ENCODE measurements around the gene ZNF423.
"Not testable (repeated sequence)": the region's sequence is repeated elsewhere in the genome, so short reads cannot be mapped to it uniquely, and the experiment has no call there.

The ZNF423 gene

GRCh38 chr16:49881890-49882289, 26.0 kb upstream of the ZNF423 start:
- no peaks in the 10 kb centered on the region for H3K36me3 Mint-ChIP-seq
- DNase-seq (ENCODE audit: low spot score in 2 of 2) (no peak), ATAC-seq (ENCODE audit: low read depth) (no peak)
- H3K27me3 Mint-ChIP-seq: peaks cover 23% of the 10 kb centered on the region
- H3K27ac Mint-ChIP-seq: no peak overlapping the region
- no peaks in the 10 kb centered on the region for H3K4me1 Mint-ChIP-seq
- no peaks in the 10 kb centered on the region for H3K9me3 Mint-ChIP-seq
- H3K4me3 Mint-ChIP-seq: no peak overlapping the region

GRCh38 chr16:49878540-49878939, 22.6 kb upstream of the ZNF423 start:
- not testable (repeated sequence) for DNase-seq (ENCODE audit: low spot score in 2 of 2); H3K4me3 Mint-ChIP-seq; ATAC-seq (ENCODE audit: low read depth); H3K4me1 Mint-ChIP-seq; H3K9me3 Mint-ChIP-seq; H3K27ac Mint-ChIP-seq; H3K36me3 Mint-ChIP-seq
- H3K27me3 Mint-ChIP-seq: peaks cover 21% of the 10 kb centered on the region

GRCh38 chr16:49876716-49877129, 20.8 kb upstream of the ZNF423 start:
- Mint-ChIP-seq H3K9me3 (no peaks in the 10 kb centered on the region), H3K4me1 (no peaks in the 10 kb centered on the region), H3K36me3 (no peaks in the 10 kb centered on the region), H3K27ac (no peak overlapping the region), H3K27me3 (peaks cover 19% of the 10 kb centered on the region), H3K4me3 (no peak overlapping the region)
- ATAC-seq (ENCODE audit: low read depth): no peak
- DNase-seq (ENCODE audit: low spot score in 2 of 2): no peak

- Mint-ChIP-seq H3K27me3 (peaks cover 17% of the 10 kb centered on the region), H3K27ac (no peak overlapping the region), H3K4me3 (no peak overlapping the region)
Measured at GRCh38 chr16:49875806-49876715, 20.1 kb upstream of the ZNF423 start.

GRCh38 chr16:49874613-49875237, 18.8 kb upstream of the ZNF423 start:
- Mint-ChIP-seq H3K4me1 (no peaks in the 10 kb centered on the region), H3K27me3 (peaks cover 14% of the 10 kb centered on the region), H3K27ac (no peak overlapping the region), H3K4me3 (no peak overlapping the region), H3K9me3 (no peaks in the 10 kb centered on the region), H3K36me3 (no peaks in the 10 kb centered on the region)
- DNase-seq (ENCODE audit: low spot score in 2 of 2): no peak
- no peak for ATAC-seq (ENCODE audit: low read depth)

More at GRCh38 chr16:49875806-49876715, 20.1 kb upstream of the ZNF423 start:
- Mint-ChIP-seq H3K9me3 (no peaks in the 10 kb centered on the region), H3K4me1 (no peaks in the 10 kb centered on the region), H3K36me3 (no peaks in the 10 kb centered on the region)
- DNase-seq (ENCODE audit: low spot score in 2 of 2): no peak
- no peak for ATAC-seq (ENCODE audit: low read depth)

GRCh38 chr16:49871824-49872223, 15.9 kb upstream of the ZNF423 start:
- not testable (repeated sequence) for ATAC-seq (ENCODE audit: low read depth); H3K36me3 Mint-ChIP-seq; H3K4me1 Mint-ChIP-seq; H3K9me3 Mint-ChIP-seq; H3K27me3 Mint-ChIP-seq; H3K4me3 Mint-ChIP-seq; H3K27ac Mint-ChIP-seq; DNase-seq (ENCODE audit: low spot score in 2 of 2)

GRCh38 chr16:49869731-49870130, 13.8 kb upstream of the ZNF423 start:
- Mint-ChIP-seq H3K4me3 (no peak overlapping the region), H3K9me3 (no peaks in the 10 kb centered on the region), H3K4me1 (no peaks in the 10 kb centered on the region), H3K27ac (no peak overlapping the region), H3K36me3 (no peaks in the 10 kb centered on the region), H3K27me3 (peaks cover 3% of the 10 kb centered on the region)
- DNase-seq (ENCODE audit: low spot score in 2 of 2) (no peak), ATAC-seq (ENCODE audit: low read depth) (no peak)

- H3K36me3 Mint-ChIP-seq: no peaks in the 10 kb centered on the region
- ATAC-seq (ENCODE audit: low read depth): no peak
Measured at GRCh38 chr16:49867796-49868668, 12.1 kb upstream of the ZNF423 start.

GRCh38 chr16:49867234-49867633, 11.3 kb upstream of the ZNF423 start:
- H3K36me3 Mint-ChIP-seq: no peaks in the 10 kb centered on the region
- H3K4me3 Mint-ChIP-seq: no peak overlapping the region
- no peak for DNase-seq (ENCODE audit: low spot score in 2 of 2)

More at GRCh38 chr16:49867796-49868668, 12.1 kb upstream of the ZNF423 start:
- no peak overlapping the region for H3K4me3 Mint-ChIP-seq
- no peaks in the 10 kb centered on the region for H3K9me3 Mint-ChIP-seq
- DNase-seq (ENCODE audit: low spot score in 2 of 2): no peak
- peaks cover 2% of the 10 kb centered on the region for H3K27me3 Mint-ChIP-seq
- H3K27ac Mint-ChIP-seq: no peak overlapping the region
- H3K4me1 Mint-ChIP-seq: no peaks in the 10 kb centered on the region

GRCh38 chr16:49866595-49867071, 10.7 kb upstream of the ZNF423 start:
- ATAC-seq (ENCODE audit: low read depth) (no peak), DNase-seq (ENCODE audit: low spot score in 2 of 2) (no peak)
- H3K36me3 Mint-ChIP-seq: no peaks in the 10 kb centered on the region
- no peaks in the 10 kb centered on the region for H3K4me1 Mint-ChIP-seq
- H3K27me3 Mint-ChIP-seq: peaks cover 3% of the 10 kb centered on the region
- H3K27ac Mint-ChIP-seq: no peak overlapping the region
- no peak overlapping the region for H3K4me3 Mint-ChIP-seq
- H3K9me3 Mint-ChIP-seq: peaks cover 1% of the 10 kb centered on the region

More at GRCh38 chr16:49867234-49867633, 11.3 kb upstream of the ZNF423 start:
- no peak for ATAC-seq (ENCODE audit: low read depth)
- Mint-ChIP-seq H3K4me1 (no peaks in the 10 kb centered on the region), H3K9me3 (no peaks in the 10 kb centered on the region), H3K27ac (no peak overlapping the region), H3K27me3 (peaks cover 2% of the 10 kb centered on the region)

GRCh38 chr16:49862694-49863093, 6.8 kb upstream of the ZNF423 start:
- H3K36me3 Mint-ChIP-seq: no peaks in the 10 kb centered on the region
- DNase-seq (ENCODE audit: low spot score in 2 of 2): no peak
- ATAC-seq (ENCODE audit: low read depth): no peak
- H3K4me3 Mint-ChIP-seq: no peak overlapping the region
- H3K27me3 Mint-ChIP-seq: peaks cover 6% of the 10 kb centered on the region
- H3K27ac Mint-ChIP-seq: no peak overlapping the region
- H3K4me1 Mint-ChIP-seq: no peaks in the 10 kb centered on the region
- peaks cover 2% of the 10 kb centered on the region for H3K9me3 Mint-ChIP-seq

- peaks cover 11% of the 10 kb centered on the region for H3K27me3 Mint-ChIP-seq
- no peak overlapping the region for H3K4me3 Mint-ChIP-seq
- ATAC-seq (ENCODE audit: low read depth) (no peak), DNase-seq (ENCODE audit: low spot score in 2 of 2) (no peak)
- no peak overlapping the region for H3K27ac Mint-ChIP-seq
- H3K9me3 Mint-ChIP-seq: peaks cover 2% of the 10 kb centered on the region
- H3K4me1 Mint-ChIP-seq: peaks cover 2% of the 10 kb centered on the region
- no peaks in the 10 kb centered on the region for H3K36me3 Mint-ChIP-seq
Measured at GRCh38 chr16:49861299-49861698, 5.4 kb upstream of the ZNF423 start.

- Mint-ChIP-seq H3K27me3 (peaks cover 13% of the 10 kb centered on the region), H3K4me3 (no peak overlapping the region), H3K9me3 (peaks cover 2% of the 10 kb centered on the region), H3K36me3 (no peaks in the 10 kb centered on the region), H3K4me1 (peaks cover 5% of the 10 kb centered on the region), H3K27ac (no peak overlapping the region)
- ATAC-seq (ENCODE audit: low read depth): no peak
- no peak for DNase-seq (ENCODE audit: low spot score in 2 of 2)
Measured at GRCh38 chr16:49860593-49860992, 4.7 kb upstream of the ZNF423 start.

Measured in memory B cell (primary cell).